WTC11 (cell line): ENCODE measurements around the gene ARL5B. TPM values are rescaled to one million over a fixed set of nuclear protein-coding genes. Genes with fewer than 3 reads are reported as not detected.

Experiments
- ATAC-seq: fragments of 200-7000 bp; cut with Tn5 transposase; 2 replicates; pipeline ENCODE4 v1.10.0; 2021; ENCODE audit warnings: mild to moderate bottlenecking, moderate library complexity
- CTCF ChIA-PET: fragments of 300-600 bp; sonication (Branson Sonifier 250); formaldehyde crosslinking; loops from one replicate; lab custom pipeline; 2021; ENCODE audit warnings: antibody characterized with exemption; lab: Charles Lee
- POLR2A ChIA-PET: fragments of 350-600 bp; sonication (Branson Sonifier 250); formaldehyde crosslinking; loops from one replicate; lab custom pipeline; 2021; ENCODE audit warnings: antibody characterized with exemption; lab: Charles Lee
- DNase-seq: peaks from one replicate; pipeline ENCODE4 v3.0.0; 2021; ENCODE audit warnings: low spot score
- H3K27ac Mint-ChIP-seq: 2 replicates; pipeline ENCODE4 v1.8.0; 2021; ENCODE audit warnings: mixed read lengths
- H3K27me3 Mint-ChIP-seq: 2 replicates; pipeline ENCODE4 v1.8.0; 2021; ENCODE audit warnings: low read depth, mild to moderate bottlenecking, moderate library complexity, mixed read lengths
- H3K36me3 Mint-ChIP-seq: 2 replicates; pipeline ENCODE4 v1.8.0; 2021; ENCODE audit warnings: mixed read lengths
- H3K4me1 Mint-ChIP-seq: 2 replicates; pipeline ENCODE4 v1.8.0; 2022; ENCODE audit warnings: mixed read lengths
- H3K4me3 Mint-ChIP-seq: 2 replicates; pipeline ENCODE4 v1.8.0; 2021; ENCODE audit warnings: mild to moderate bottlenecking, moderate library complexity, mixed read lengths
- H3K9me3 Mint-ChIP-seq: 2 replicates; pipeline ENCODE4 v1.8.0; 2021; ENCODE audit warnings: mixed read lengths
- EMX1 ChIP-seq: fragments of 250-450 bp; sonication (Bioruptor Pico); IDR thresholded peaks from 2 replicates; pipeline ENCODE4 v1.8.0; 2021; ENCODE audit warnings: mild to moderate bottlenecking
- ESRRA ChIP-seq: sonication (generic); formaldehyde crosslinking; IDR thresholded peaks from 2 replicates; pipeline ENCODE4 v1.8.1; 2022; ENCODE audit warnings: mild to moderate bottlenecking, missing genetic modification reagents, borderline replicate concordance
- ETV6 ChIP-seq: sonication (generic); formaldehyde crosslinking; IDR thresholded peaks from 2 replicates; pipeline ENCODE4 v1.8.1; 2022; ENCODE audit warnings: mild to moderate bottlenecking, missing genetic modification reagents
- GRHL2 ChIP-seq: fragments of 250-450 bp; sonication (Bioruptor Pico); IDR thresholded peaks from 2 replicates; pipeline ENCODE4 v1.8.0; 2022; ENCODE audit warnings: mild to moderate bottlenecking, moderate library complexity; ENCODE audit not compliant: insufficient replicate concordance, severe bottlenecking
- IRF2 ChIP-seq: sonication (generic); formaldehyde crosslinking; IDR thresholded peaks from 2 replicates; pipeline ENCODE4 v1.8.0; 2022; ENCODE audit warnings: low read depth, missing genetic modification reagents, borderline replicate concordance
- JAZF1 ChIP-seq: fragments of 250-450 bp; sonication (Bioruptor Pico); IDR thresholded peaks from 2 replicates; pipeline ENCODE4 v1.9.0; 2021; ENCODE audit warnings: moderate library complexity, mild to moderate bottlenecking, inconsistent platforms
- NR3C1 ChIP-seq: sonication (generic); formaldehyde crosslinking; conservative IDR thresholded peaks from 2 replicates; pipeline ENCODE4 v1.8.1; 2023; ENCODE audit warnings: low read depth, mild to moderate bottlenecking, missing genetic modification reagents
- RORB ChIP-seq: fragments of 250-450 bp; sonication (Bioruptor Pico); IDR thresholded peaks from 2 replicates; pipeline ENCODE4 v1.9.0; 2021; ENCODE audit warnings: mild to moderate bottlenecking
- SOX15 ChIP-seq: fragments of 250-450 bp; sonication (Bioruptor Pico); IDR thresholded peaks from 2 replicates; pipeline ENCODE4 v1.9.0; 2021; ENCODE audit warnings: mild to moderate bottlenecking
- TEAD1 ChIP-seq: sonication (generic); formaldehyde crosslinking; IDR thresholded peaks from 2 replicates; pipeline ENCODE4 v1.8.0; 2022; ENCODE audit warnings: mild to moderate bottlenecking, missing genetic modification reagents
- TP53 ChIP-seq: sonication (generic); formaldehyde crosslinking; IDR thresholded peaks from 2 replicates; pipeline ENCODE4 v1.8.1; 2023; ENCODE audit warnings: mild to moderate bottlenecking, missing genetic modification reagents
- ZNF138 ChIP-seq: sonication (generic); formaldehyde crosslinking; conservative IDR thresholded peaks from 2 replicates; pipeline ENCODE4 v1.8.1; 2022; ENCODE audit warnings: mild to moderate bottlenecking, moderate library complexity, missing genetic modification reagents
- ZNF396 ChIP-seq: fragments of 250-450 bp; sonication (Bioruptor Pico); IDR thresholded peaks from 2 replicates; pipeline ENCODE4 v1.8.0; 2021; ENCODE audit warnings: mild to moderate bottlenecking, moderate library complexity, borderline replicate concordance
- total RNA-seq: library from RNA; stranded (reverse); gene quantifications from 3 replicates; pipeline ENCODE4 v1.2.3, GENCODE V29; 2021
- TF ChIP-seq, protein P1 (sequence below): sonication (generic); formaldehyde crosslinking; IDR thresholded peaks from 2 replicates; pipeline ENCODE4 v1.8.0; 2022; ENCODE audit warnings: mild to moderate bottlenecking, missing genetic modification reagents
- TF ChIP-seq, protein P2 (sequence below): sonication (generic); formaldehyde crosslinking; IDR thresholded peaks from 2 replicates; pipeline ENCODE4 v1.8.1; 2023; ENCODE audit warnings: mild to moderate bottlenecking, moderate library complexity, missing genetic modification reagents
- TF ChIP-seq, protein P3 (sequence below): sonication (generic); formaldehyde crosslinking; IDR thresholded peaks from 2 replicates; pipeline ENCODE4 v1.8.1; 2023; ENCODE audit warnings: mild to moderate bottlenecking, missing genetic modification reagents, moderate library complexity
- TF ChIP-seq, protein P4 (sequence below): fragments of 250-450 bp; sonication (Bioruptor Pico); IDR thresholded peaks from 2 replicates; pipeline ENCODE4 v2.1.2; 2022; ENCODE audit warnings: mild to moderate bottlenecking, moderate library complexity
- TF ChIP-seq, protein P5 (sequence below): sonication (generic); formaldehyde crosslinking; IDR thresholded peaks from 2 replicates; pipeline ENCODE4 v1.8.1; 2023; ENCODE audit warnings: mild to moderate bottlenecking, missing genetic modification reagents, moderate library complexity
- TF ChIP-seq, protein P6 (sequence below): fragments of 250-450 bp; sonication (Bioruptor Pico); IDR thresholded peaks from 2 replicates; pipeline ENCODE4 v1.9.0; 2021; ENCODE audit warnings: mild to moderate bottlenecking
- TF ChIP-seq, protein P7 (sequence below): fragments of 250-450 bp; sonication (Bioruptor Pico); IDR thresholded peaks from 2 replicates; pipeline ENCODE4 v1.9.0; 2021; ENCODE audit warnings: mild to moderate bottlenecking, borderline replicate concordance

The ARL5B gene
- total RNA-seq, 1 experiment from 2014 or later = 44.1 TPM

DNA sequence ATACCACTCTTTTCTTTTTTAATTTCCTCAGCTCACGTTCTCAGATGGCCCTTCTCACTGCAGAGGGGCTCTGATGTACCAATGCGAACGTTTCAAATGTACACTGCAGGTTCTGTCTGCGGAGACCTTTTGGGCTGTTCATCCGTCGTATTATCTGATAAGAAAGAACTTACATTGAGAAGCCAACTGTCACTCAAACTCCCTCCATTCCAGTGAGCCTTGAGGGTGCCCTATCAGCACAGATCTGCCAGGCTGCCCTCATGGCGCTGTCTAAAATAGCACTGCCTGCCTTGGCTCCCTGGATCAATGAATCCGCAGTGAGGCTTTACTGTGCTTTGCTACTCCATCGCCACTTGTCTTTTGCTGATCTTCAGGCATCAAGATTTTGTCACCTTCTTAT lies 61.8 kb downstream of the ARL5B start (continued):
- TF ChIP-seq, protein P1, sequence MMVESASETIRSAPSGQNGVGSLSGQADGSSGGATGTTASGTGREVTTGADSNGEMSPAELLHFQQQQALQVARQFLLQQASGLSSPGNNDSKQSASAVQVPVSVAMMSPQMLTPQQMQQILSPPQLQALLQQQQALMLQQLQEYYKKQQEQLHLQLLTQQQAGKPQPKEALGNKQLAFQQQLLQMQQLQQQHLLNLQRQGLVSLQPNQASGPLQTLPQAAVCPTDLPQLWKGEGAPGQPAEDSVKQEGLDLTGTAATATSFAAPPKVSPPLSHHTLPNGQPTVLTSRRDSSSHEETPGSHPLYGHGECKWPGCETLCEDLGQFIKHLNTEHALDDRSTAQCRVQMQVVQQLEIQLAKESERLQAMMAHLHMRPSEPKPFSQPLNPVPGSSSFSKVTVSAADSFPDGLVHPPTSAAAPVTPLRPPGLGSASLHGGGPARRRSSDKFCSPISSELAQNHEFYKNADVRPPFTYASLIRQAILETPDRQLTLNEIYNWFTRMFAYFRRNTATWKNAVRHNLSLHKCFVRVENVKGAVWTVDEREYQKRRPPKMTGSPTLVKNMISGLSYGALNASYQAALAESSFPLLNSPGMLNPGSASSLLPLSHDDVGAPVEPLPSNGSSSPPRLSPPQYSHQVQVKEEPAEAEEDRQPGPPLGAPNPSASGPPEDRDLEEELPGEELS (CRISPR knock-in tag) = no peak
- no peak for TF ChIP-seq SOX15 (CRISPR knock-in tag)
- no peak for TF ChIP-seq TEAD1 (CRISPR knock-in tag)
- no peak for TF ChIP-seq ZNF138 (CRISPR knock-in tag)
- TF ChIP-seq NR3C1 = no peak

DNA sequence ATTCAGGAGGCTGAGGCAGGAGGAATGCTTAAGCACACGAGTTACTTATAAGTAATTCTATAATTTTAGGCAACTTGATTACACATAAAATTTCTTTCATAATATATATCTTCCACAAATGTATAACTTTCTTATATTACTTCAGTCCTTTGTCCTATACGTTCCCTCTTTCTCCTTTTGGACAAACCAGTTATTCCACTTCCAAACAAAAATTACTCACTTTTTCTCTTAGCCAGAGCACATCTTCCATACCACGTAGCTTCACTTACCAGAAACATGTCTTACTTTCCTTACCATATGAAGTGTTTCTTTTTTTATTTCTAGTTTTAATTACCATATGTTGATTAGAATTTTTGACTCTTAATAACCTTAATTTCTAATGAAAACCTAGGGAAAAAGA lies 64.6 kb downstream of the ARL5B start:
- ChIA-PET CTCF (no interaction called here), POLR2A (no interaction called here)
- H3K36me3 Mint-ChIP-seq = no peaks in the 10 kb centered on the region
- no peaks in the 10 kb centered on the region for H3K27me3 Mint-ChIP-seq
- H3K9me3 Mint-ChIP-seq = 0 out of 2 replicates have a peak, but pooled peaks cover 7% of the 10 kb centered on the region
- no peak overlapping the region for H3K4me3 Mint-ChIP-seq
- DNase-seq = no peak
- H3K4me1 Mint-ChIP-seq = no peaks in the 10 kb centered on the region
- no peak for ATAC-seq
- TF ChIP-seq TP53 (CRISPR knock-in tag) (no peak), ZNF396 (CRISPR knock-in tag) (no peak), JAZF1 (CRISPR knock-in tag) (no peak), ETV6 (CRISPR knock-in tag) (no peak), EMX1 (CRISPR knock-in tag) (no peak), GRHL2 (CRISPR knock-in tag) (no peak), IRF2 (CRISPR knock-in tag) (no peak), RORB (CRISPR knock-in tag) (no peak), ESRRA (CRISPR knock-in tag) (no peak)
- TF ChIP-seq, protein P2, sequence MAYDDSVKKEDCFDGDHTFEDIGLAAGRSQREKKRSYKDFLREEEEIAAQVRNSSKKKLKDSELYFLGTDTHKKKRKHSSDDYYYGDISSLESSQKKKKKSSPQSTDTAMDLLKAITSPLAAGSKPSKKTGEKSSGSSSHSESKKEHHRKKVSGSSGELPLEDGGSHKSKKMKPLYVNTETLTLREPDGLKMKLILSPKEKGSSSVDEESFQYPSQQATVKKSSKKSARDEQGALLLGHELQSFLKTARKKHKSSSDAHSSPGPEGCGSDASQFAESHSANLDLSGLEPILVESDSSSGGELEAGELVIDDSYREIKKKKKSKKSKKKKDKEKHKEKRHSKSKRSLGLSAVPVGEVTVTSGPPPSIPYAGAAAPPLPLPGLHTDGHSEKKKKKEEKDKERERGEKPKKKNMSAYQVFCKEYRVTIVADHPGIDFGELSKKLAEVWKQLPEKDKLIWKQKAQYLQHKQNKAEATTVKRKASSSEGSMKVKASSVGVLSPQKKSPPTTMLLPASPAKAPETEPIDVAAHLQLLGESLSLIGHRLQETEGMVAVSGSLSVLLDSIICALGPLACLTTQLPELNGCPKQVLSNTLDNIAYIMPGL (CRISPR knock-in tag) = no peak
- TF ChIP-seq, protein P3, sequence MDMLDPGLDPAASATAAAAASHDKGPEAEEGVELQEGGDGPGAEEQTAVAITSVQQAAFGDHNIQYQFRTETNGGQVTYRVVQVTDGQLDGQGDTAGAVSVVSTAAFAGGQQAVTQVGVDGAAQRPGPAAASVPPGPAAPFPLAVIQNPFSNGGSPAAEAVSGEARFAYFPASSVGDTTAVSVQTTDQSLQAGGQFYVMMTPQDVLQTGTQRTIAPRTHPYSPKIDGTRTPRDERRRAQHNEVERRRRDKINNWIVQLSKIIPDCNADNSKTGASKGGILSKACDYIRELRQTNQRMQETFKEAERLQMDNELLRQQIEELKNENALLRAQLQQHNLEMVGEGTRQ (CRISPR knock-in tag) = no peak
- TF ChIP-seq, protein P4, sequence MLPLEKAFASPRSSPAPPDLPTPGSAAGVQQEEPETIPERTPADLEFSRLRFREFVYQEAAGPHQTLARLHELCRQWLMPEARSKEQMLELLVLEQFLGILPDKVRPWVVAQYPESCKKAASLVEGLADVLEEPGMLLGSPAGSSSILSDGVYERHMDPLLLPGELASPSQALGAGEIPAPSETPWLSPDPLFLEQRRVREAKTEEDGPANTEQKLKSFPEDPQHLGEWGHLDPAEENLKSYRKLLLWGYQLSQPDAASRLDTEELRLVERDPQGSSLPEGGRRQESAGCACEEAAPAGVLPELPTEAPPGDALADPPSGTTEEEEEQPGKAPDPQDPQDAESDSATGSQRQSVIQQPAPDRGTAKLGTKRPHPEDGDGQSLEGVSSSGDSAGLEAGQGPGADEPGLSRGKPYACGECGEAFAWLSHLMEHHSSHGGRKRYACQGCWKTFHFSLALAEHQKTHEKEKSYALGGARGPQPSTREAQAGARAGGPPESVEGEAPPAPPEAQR (CRISPR knock-in tag) = no peak
- TF ChIP-seq, protein P5, sequence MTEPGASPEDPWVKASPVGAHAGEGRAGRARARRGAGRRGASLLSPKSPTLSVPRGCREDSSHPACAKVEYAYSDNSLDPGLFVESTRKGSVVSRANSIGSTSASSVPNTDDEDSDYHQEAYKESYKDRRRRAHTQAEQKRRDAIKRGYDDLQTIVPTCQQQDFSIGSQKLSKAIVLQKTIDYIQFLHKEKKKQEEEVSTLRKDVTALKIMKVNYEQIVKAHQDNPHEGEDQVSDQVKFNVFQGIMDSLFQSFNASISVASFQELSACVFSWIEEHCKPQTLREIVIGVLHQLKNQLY (CRISPR knock-in tag) = no peak
- TF ChIP-seq, protein P6, sequence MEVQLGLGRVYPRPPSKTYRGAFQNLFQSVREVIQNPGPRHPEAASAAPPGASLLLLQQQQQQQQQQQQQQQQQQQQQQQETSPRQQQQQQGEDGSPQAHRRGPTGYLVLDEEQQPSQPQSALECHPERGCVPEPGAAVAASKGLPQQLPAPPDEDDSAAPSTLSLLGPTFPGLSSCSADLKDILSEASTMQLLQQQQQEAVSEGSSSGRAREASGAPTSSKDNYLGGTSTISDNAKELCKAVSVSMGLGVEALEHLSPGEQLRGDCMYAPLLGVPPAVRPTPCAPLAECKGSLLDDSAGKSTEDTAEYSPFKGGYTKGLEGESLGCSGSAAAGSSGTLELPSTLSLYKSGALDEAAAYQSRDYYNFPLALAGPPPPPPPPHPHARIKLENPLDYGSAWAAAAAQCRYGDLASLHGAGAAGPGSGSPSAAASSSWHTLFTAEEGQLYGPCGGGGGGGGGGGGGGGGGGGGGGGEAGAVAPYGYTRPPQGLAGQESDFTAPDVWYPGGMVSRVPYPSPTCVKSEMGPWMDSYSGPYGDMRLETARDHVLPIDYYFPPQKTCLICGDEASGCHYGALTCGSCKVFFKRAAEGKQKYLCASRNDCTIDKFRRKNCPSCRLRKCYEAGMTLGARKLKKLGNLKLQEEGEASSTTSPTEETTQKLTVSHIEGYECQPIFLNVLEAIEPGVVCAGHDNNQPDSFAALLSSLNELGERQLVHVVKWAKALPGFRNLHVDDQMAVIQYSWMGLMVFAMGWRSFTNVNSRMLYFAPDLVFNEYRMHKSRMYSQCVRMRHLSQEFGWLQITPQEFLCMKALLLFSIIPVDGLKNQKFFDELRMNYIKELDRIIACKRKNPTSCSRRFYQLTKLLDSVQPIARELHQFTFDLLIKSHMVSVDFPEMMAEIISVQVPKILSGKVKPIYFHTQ (CRISPR knock-in tag) = no peak
- TF ChIP-seq, protein P7, sequence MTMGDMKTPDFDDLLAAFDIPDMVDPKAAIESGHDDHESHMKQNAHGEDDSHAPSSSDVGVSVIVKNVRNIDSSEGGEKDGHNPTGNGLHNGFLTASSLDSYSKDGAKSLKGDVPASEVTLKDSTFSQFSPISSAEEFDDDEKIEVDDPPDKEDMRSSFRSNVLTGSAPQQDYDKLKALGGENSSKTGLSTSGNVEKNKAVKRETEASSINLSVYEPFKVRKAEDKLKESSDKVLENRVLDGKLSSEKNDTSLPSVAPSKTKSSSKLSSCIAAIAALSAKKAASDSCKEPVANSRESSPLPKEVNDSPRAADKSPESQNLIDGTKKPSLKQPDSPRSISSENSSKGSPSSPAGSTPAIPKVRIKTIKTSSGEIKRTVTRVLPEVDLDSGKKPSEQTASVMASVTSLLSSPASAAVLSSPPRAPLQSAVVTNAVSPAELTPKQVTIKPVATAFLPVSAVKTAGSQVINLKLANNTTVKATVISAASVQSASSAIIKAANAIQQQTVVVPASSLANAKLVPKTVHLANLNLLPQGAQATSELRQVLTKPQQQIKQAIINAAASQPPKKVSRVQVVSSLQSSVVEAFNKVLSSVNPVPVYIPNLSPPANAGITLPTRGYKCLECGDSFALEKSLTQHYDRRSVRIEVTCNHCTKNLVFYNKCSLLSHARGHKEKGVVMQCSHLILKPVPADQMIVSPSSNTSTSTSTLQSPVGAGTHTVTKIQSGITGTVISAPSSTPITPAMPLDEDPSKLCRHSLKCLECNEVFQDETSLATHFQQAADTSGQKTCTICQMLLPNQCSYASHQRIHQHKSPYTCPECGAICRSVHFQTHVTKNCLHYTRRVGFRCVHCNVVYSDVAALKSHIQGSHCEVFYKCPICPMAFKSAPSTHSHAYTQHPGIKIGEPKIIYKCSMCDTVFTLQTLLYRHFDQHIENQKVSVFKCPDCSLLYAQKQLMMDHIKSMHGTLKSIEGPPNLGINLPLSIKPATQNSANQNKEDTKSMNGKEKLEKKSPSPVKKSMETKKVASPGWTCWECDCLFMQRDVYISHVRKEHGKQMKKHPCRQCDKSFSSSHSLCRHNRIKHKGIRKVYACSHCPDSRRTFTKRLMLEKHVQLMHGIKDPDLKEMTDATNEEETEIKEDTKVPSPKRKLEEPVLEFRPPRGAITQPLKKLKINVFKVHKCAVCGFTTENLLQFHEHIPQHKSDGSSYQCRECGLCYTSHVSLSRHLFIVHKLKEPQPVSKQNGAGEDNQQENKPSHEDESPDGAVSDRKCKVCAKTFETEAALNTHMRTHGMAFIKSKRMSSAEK (CRISPR knock-in tag) = no peak
- H3K27ac Mint-ChIP-seq = no peak overlapping the region
